SU-DHL-6 (cell line): ENCODE results near the gene PLD1.
"Not testable (repeated sequence)": the region's sequence is repeated elsewhere in the genome, so short reads cannot be mapped to it uniquely, and the experiment has no call there.

ENCODE experiments used
- CTCF ChIP-seq: fragments of 200-600 bp; sonication (generic); IDR thresholded peaks from one replicate; pipeline ENCODE4 v1.5.1; 2017; ENCODE audit warnings: antibody characterized with exemption, mild to moderate bottlenecking, low read length, moderate library complexity; ENCODE audit not compliant: insufficient read depth, poor library complexity, severe bottlenecking
- EZH2phosphoT487 ChIP-seq: fragments of 200-600 bp; sonication (generic), shearing (Covaris generic); conservative IDR thresholded peaks from 2 replicates; pipeline ENCODE4 v1.6.1; 2018; ENCODE audit warnings: mild to moderate bottlenecking, antibody characterized with exemption, low read length, moderate library complexity, mixed read lengths

- not testable (repeated sequence) for TF ChIP-seq CTCF, EZH2phosphoT487
These were observed 48.5 kb upstream of the PLD1 start for GRCh38 chr3:171858770-171859169.
